ENCODE results near the gene TMPRSS6.
"Not testable (repeated sequence)": the region's sequence is repeated elsewhere in the genome, so short reads cannot be mapped to it uniquely, and the experiment has no call there.

Gene TMPRSS6

DNA sequence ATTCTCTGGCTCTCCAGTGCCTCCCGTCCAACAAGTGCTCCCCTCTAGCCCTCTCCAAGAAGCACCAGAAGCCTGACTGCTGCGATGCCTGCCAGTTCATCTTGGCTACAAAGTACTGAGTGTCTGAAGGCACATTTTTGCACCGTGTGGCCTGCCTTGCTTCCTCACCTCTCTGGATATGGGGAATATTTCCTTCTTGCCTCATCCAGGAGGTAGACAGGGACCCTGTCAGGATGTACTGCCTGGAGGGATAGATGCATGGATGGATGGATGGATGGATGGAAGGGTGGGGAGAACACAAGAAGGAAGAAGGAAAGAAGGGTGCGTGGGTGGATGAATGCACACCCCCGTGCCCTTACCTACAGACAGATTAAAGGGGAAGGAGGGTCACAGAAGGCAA, 30.4 kb downstream of the TMPRSS6 start:
- DNase-seq (ENCODE audit: low spot score), result no peak
- in situ Hi-C loops (cut with MboI; ENCODE audit: low sequenced_read_pairs, unreplicated experiment), result no loop called here

DNA sequence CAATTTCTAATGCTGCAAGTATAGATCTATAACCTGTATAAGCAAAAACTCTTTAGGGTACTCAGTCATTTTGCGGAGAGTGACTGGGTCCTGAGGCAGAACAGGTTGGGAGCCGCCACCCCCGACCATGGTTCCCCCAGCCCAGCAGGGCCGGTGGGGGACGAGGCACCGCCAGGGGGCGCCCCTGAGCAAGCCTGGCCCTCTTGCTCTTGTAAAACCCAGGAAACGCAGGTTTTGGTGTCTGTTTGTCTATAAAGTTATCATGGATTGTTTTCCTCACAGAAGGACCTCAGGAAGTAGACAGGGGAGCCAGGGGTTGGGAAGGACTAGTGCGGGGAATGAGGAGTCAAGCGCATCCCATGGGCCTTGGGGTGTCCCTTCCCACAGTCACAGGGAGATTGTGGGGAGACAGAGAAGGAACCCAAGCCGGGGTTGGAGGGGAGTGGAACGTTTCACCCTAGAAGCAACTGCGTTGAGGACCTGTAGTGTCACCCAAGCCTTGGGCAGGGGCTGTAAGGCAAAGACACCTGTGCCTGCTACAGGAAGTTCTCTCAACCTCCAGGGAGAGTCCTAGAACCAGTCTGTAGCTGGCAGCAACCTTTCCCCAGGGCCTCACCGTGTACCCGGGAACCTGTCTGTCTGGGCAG, 31.6 kb downstream of the TMPRSS6 start:
- TF ChIP-seq, protein P1, sequence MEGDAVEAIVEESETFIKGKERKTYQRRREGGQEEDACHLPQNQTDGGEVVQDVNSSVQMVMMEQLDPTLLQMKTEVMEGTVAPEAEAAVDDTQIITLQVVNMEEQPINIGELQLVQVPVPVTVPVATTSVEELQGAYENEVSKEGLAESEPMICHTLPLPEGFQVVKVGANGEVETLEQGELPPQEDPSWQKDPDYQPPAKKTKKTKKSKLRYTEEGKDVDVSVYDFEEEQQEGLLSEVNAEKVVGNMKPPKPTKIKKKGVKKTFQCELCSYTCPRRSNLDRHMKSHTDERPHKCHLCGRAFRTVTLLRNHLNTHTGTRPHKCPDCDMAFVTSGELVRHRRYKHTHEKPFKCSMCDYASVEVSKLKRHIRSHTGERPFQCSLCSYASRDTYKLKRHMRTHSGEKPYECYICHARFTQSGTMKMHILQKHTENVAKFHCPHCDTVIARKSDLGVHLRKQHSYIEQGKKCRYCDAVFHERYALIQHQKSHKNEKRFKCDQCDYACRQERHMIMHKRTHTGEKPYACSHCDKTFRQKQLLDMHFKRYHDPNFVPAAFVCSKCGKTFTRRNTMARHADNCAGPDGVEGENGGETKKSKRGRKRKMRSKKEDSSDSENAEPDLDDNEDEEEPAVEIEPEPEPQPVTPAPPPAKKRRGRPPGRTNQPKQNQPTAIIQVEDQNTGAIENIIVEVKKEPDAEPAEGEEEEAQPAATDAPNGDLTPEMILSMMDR (IDR thresholded peaks at IDR 0.05; ENCODE audit: borderline replicate concordance, control extremely low read depth, extremely low read depth, insufficient read depth, missing control alignments), result peak; percentile 90
- peak; percentile 93 for DNase-seq (ENCODE audit: low spot score)
- in situ Hi-C loops (cut with MboI; ENCODE audit: low sequenced_read_pairs, unreplicated experiment), result no loop called here

More for the DNA sequence above, 30.4 kb downstream of the TMPRSS6 start:
- TF ChIP-seq, protein P1 (IDR thresholded peaks at IDR 0.05; ENCODE audit: borderline replicate concordance, control extremely low read depth, extremely low read depth, insufficient read depth, missing control alignments), result no peak

DNA sequence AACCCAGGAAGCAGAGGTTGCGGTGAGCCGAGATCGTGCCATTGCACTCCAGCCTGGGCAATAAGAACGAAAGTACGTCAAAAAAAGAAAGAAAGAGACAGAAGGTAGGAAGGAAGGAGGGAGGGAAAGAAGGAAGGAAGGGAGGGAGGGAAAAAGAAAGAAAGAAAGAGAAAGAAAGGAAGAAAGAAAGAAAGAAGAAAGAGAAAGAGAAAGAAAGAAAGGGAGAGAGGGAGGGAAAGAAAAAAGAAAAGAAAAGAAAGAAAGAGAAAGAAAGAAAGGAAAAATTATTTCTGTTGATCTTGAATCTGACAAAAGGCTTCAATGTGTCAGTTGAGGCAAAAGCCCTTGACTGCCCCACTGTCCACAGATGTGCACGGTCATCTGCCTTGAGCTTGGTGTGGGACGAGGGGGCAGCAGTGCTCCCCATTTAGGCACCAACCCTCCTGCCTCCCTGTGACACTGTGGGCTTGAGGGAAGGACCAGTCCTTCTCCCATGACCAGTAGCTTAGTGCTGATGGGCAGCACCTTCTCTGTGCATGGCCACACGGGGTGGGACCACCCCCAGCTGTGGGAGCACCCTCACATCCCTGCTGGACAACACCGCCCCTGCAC, 33.6 kb downstream of the TMPRSS6 start:
- DNase-seq (ENCODE audit: low spot score), result no peak
- TF ChIP-seq, protein P1 (IDR thresholded peaks at IDR 0.05; ENCODE audit: borderline replicate concordance, control extremely low read depth, extremely low read depth, insufficient read depth, missing control alignments), result no peak
- in situ Hi-C loops (cut with MboI; ENCODE audit: low sequenced_read_pairs, unreplicated experiment), result no loop called here

DNA sequence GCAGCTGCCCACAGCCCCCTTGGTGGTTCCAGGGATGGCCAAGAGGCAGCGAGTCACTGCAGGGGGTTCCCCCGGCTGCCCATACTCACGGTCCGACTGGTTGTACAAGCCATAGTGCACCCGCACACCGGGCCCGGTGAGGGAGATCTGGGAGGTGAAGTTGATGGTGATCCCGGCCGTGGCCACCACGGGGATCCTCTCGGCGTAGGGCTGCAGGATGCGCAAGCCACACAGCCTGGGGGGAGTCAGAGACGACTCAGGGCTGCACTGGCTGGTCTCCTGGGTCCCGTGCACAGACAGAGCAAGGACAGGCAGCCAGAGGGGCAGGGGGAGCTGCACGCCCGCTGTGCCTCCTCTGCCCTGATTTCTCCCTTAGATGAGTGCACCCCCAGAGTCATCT, 34.5 kb downstream of the TMPRSS6 start:
- in situ Hi-C loops (cut with MboI; ENCODE audit: low sequenced_read_pairs, unreplicated experiment), result no loop called here
- TF ChIP-seq, protein P1 (IDR thresholded peaks at IDR 0.05; ENCODE audit: borderline replicate concordance, control extremely low read depth, extremely low read depth, insufficient read depth, missing control alignments), result no peak
- no peak for DNase-seq (ENCODE audit: low spot score)

DNA sequence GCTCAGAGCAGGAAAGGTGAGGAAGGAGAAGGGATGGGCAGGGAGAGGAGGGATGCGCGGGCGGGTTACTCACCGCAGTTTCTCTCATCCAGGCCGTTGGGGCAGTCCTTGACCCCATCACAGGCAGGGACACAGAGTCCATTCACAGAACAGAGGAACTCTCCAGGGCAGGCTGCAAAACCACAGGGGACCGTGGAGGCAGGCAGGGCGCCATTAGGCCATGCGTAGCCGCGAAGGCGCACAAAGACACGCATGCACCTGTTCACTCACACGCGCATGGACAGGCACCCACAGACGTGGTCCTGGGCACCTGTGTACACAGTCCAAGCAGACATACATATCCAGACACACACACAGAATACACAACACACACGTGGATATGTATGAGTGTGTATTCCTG, 35.0 kb downstream of the TMPRSS6 start:
- in situ Hi-C loops (cut with MboI; ENCODE audit: low sequenced_read_pairs, unreplicated experiment), result no loop called here
- TF ChIP-seq, protein P1 (IDR thresholded peaks at IDR 0.05; ENCODE audit: borderline replicate concordance, control extremely low read depth, extremely low read depth, insufficient read depth, missing control alignments), result no peak
- no peak for DNase-seq (ENCODE audit: low spot score)

DNA sequence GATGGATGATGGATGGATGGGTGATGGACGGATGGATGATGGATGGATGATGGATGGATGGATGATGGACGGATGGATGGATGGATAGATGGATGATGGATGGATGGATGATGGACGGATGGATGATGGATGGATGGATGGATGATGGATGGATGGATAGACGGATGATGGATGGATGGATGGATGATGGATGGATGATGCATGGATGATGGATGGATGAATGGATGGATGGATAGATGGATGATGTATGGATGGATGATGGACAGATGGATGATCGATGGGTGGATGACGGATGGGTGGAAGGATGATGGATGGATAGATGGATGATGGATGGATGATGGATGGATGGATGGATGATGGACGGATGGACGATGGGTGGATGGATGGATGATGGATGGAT, 36.8 kb downstream of the TMPRSS6 start:
- TF ChIP-seq, protein P1 (IDR thresholded peaks at IDR 0.05; ENCODE audit: borderline replicate concordance, control extremely low read depth, extremely low read depth, insufficient read depth, missing control alignments), result no peak
- in situ Hi-C loops (cut with MboI; ENCODE audit: low sequenced_read_pairs, unreplicated experiment), result no loop called here
- no peak for DNase-seq (ENCODE audit: low spot score)

DNA sequence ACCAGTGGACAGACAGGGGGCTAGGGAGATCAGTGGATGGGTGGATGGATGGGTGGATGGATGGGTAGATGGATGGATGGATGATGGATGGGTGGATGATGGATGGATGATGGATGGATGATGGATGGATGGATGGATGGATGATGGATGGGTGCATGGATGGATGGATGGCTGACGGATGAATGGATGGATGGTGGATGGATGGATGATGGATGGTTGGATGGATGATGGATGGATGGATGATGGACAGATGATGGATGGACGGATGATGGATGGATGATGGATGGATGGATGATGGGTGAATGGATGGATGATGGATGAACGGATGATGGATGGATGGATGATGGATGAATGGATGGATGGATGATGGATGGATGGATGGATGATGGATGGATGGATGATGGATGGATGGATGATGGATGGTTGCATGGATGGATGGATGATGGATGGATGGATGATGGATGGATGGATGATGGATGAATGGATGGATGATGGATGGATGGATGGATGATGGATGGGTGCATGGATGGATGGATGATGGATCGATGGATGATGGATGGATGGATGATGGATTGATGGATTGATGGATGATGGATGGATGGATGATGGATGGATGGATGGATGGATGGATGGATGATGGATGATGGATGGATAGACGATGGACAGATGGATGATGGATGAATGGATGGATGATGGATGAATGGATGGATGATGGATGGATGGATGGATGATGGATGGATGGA, 37.5 kb downstream of the TMPRSS6 start:
- in situ Hi-C loops (cut with MboI; ENCODE audit: low sequenced_read_pairs, unreplicated experiment); DNase-seq (ENCODE audit: low spot score): not testable (repeated sequence)

All from GM13976 (cell line).